Natural killer cell (primary cell): ENCODE data around the gene ESYT3. TPM values are rescaled to one million over a fixed set of nuclear protein-coding genes. Genes with fewer than 3 reads are reported as not detected.
A peak's percentile ranks its signal among the peaks of the same experiment; 100 is the strongest.

Source experiments
- ATAC-seq, 3 donors: fragments of 150-1000 bp in 2 of 3; fragments of 200-7000 bp in 1 of 3; cut with Tn5 transposase; 1 replicate in 1 of 3; 2 replicates in 2 of 3; pipeline ENCODE4 v1.10.0; 2021; ENCODE audit warnings: mild to moderate bottlenecking in 2 of 3, moderate library complexity in 2 of 3
- DNase-seq, 2 donors: peaks; one replicate each; pipeline versions ENCODE4 v3.0.0 to v3.0.0-alpha.2; 2013 to 2021; ENCODE audit warnings: mixed read lengths in 1 of 2
- H3K27ac ChIP-seq: one replicate; pipeline ENCODE4 v1.5.1; 2013; ENCODE audit warnings: mild to moderate bottlenecking, low read length
- H3K27me3 ChIP-seq: one replicate; pipeline ENCODE4 v1.6.1; 2013; ENCODE audit warnings: low read length; ENCODE audit not compliant: control insufficient read depth, insufficient read depth
- H3K36me3 ChIP-seq: one replicate; pipeline ENCODE4 v1.6.1; 2013; ENCODE audit warnings: low read length; ENCODE audit not compliant: control insufficient read depth, insufficient read depth
- H3K4me1 ChIP-seq: one replicate; pipeline ENCODE4 v1.6.1; 2013; ENCODE audit warnings: low read length; ENCODE audit not compliant: control insufficient read depth, insufficient read depth
- H3K4me3 ChIP-seq: one replicate; pipeline ENCODE4 v1.5.1; 2013; ENCODE audit warnings: low read length
- H3K9me3 ChIP-seq: one replicate; pipeline ENCODE4 v1.6.1; 2013; ENCODE audit warnings: low read length; ENCODE audit not compliant: control insufficient read depth, insufficient read depth
- H3K27ac Mint-ChIP-seq, 2 donors: one replicate each; pipeline ENCODE4 v1.8.0; 2022; ENCODE audit warnings: mild to moderate bottlenecking in 2 of 2, mixed read lengths in 2 of 2, moderate library complexity in 1 of 2
- H3K27me3 Mint-ChIP-seq, 2 donors: one replicate each; pipeline ENCODE4 v1.8.0; 2022; ENCODE audit warnings: low read depth in 2 of 2, mixed read lengths in 2 of 2
- H3K36me3 Mint-ChIP-seq: one replicate; pipeline ENCODE4 v1.8.0; 2022; ENCODE audit warnings: mixed read lengths
- H3K4me1 Mint-ChIP-seq, 2 donors: one replicate each; pipeline ENCODE4 v1.8.0; 2022; ENCODE audit warnings: mixed read lengths in 2 of 2
- H3K4me3 Mint-ChIP-seq: one replicate; pipeline ENCODE4 v1.8.0; 2022; ENCODE audit warnings: mild to moderate bottlenecking, moderate library complexity, mixed read lengths
- H3K9me3 Mint-ChIP-seq, 2 donors: one replicate each; pipeline ENCODE4 v1.8.0; 2022; ENCODE audit warnings: mixed read lengths in 2 of 2
- WGBS: methylation state at CpG from one replicate; pipeline ENCODE4 v1.1.7; 2013; ENCODE audit warnings: missing lambda C conversion rate; ENCODE audit not compliant: insufficient coverage; 5-methylcytosine and 5-hydroxymethylcytosine counted together
- intact Hi-C: fragments of 100-400 bp; cut with micrococcal nuclease; formaldehyde crosslinking; loops from one replicate; pipeline ENCODE4 v1.14.2; 2022
- total RNA-seq, 4 donors: library from RNA; stranded (reverse); fragments of 120-200 nt in 1 of 4; gene quantifications; one replicate each; pipeline versions ENCODE4 v1.2.3 to v1.2.4, GENCODE V29; 2013 to 2022
- TF ChIP-seq, protein P1 (sequence below): fragments of 200-600 bp; IDR thresholded peaks from one replicate; pipeline ENCODE4 v1.8.0; 2022; ENCODE audit warnings: antibody characterized with exemption

Gene ESYT3
- total RNA-seq, 3 donors from 2014 or later (not counting 1 experiment from before 2014, with no cell fraction given), result not detected

DNA sequence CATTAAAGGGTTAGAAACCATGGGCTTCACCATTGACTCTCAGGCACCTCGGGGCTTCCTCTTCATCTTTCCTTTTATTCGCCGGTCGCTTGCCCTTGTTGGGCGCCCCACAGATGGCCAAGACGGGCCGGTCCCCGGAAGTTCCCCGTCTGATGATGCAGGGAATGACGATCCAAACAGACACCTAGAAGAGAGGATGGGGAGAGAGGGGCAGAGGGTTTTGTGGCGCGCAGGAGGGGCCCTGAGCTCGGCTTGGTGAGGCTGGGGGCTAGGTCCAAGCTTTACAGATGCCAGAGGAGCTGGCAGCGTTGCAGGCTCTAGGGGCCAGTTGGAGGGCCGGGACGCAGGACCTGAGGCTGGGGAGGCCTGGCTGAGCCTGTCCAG, 532 bp upstream of the ESYT3 start:
- H3K4me1 Mint-ChIP-seq, result peaks cover 5 to 15% of the 10 kb centered on the region in 2 donors
- Histone ChIP-seq H3K4me3 (no peak overlapping the region), H3K27ac (no peak overlapping the region), H3K4me1 (peaks cover 21% of the 10 kb centered on the region), H3K9me3 (no peaks in the 10 kb centered on the region), H3K36me3 (no peaks in the 10 kb centered on the region), H3K27me3 (peaks cover 21% of the 10 kb centered on the region)
- H3K4me3 Mint-ChIP-seq, result peak overlapping the region; percentile 77
- peaks cover 36 to 37% of the 10 kb centered on the region in 2 donors for H3K27me3 Mint-ChIP-seq
- no peak for DNase-seq
- no peaks in the 10 kb centered on the region for H3K9me3 Mint-ChIP-seq
- intact Hi-C loops, result no loop called here
- H3K36me3 Mint-ChIP-seq, result no peaks in the 10 kb centered on the region
- no peak overlapping the region for H3K27ac Mint-ChIP-seq
- WGBS, result 18% methylated on average over 16 of the region's 16 CpGs
- ATAC-seq, result peak in 1 of 3 donors; percentile 1
- TF ChIP-seq, protein P1, sequence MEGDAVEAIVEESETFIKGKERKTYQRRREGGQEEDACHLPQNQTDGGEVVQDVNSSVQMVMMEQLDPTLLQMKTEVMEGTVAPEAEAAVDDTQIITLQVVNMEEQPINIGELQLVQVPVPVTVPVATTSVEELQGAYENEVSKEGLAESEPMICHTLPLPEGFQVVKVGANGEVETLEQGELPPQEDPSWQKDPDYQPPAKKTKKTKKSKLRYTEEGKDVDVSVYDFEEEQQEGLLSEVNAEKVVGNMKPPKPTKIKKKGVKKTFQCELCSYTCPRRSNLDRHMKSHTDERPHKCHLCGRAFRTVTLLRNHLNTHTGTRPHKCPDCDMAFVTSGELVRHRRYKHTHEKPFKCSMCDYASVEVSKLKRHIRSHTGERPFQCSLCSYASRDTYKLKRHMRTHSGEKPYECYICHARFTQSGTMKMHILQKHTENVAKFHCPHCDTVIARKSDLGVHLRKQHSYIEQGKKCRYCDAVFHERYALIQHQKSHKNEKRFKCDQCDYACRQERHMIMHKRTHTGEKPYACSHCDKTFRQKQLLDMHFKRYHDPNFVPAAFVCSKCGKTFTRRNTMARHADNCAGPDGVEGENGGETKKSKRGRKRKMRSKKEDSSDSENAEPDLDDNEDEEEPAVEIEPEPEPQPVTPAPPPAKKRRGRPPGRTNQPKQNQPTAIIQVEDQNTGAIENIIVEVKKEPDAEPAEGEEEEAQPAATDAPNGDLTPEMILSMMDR, result no peak

DNA sequence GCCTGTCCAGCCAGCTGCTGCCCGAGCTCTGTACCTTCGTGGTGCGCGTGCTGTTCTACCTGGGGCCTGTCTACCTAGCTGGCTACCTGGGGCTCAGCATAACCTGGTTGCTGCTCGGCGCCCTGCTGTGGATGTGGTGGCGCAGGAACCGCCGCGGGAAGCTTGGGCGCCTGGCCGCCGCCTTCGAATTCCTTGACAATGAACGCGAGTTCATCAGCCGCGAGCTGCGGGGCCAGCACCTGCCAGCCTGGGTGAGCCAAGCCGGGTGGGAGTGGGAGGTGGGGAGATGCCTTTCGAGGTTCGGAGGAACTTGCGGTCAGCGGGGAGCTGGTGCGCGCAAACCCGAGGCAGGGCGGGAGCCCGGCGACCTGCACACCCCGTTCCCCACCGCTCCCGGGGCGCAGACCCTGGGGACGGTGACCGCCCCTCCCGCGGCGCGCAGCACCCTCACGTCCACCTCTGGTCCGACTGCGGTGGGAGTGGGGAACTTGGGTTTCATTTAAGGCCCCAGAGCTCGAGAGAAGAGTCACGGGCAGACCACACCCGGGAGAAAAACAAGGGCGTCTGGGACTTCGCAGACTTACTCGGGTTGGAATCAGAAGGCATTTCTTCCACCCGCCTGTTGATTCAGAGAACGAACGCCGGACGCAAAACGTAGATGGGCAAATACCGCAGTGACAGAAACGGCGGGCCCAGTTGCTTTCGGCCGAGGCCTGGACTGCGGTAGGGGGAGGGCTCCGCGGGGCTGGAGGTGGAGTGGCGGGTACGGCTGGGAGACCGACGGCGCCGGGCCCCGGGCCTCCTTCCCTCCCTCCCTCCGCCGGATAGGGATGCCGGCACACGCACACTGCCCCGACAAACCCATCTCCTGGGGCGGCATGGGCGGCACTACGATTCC, 708 bp downstream of the ESYT3 start:
- no peak overlapping the region for H3K4me3 ChIP-seq
- H3K27ac Mint-ChIP-seq, result no peak overlapping the region
- H3K4me1 Mint-ChIP-seq, result peaks cover 5 to 15% of the 10 kb centered on the region in 2 donors
- ATAC-seq, result no peak
- H3K9me3 Mint-ChIP-seq, result no peaks in the 10 kb centered on the region
- H3K27me3 ChIP-seq, result peaks cover 21% of the 10 kb centered on the region
- DNase-seq, result no peak
- H3K27ac ChIP-seq, result no peak overlapping the region
- no peaks in the 10 kb centered on the region for H3K36me3 Mint-ChIP-seq
- 9% methylated on average over 78 of the region's 78 CpGs for WGBS
- peaks cover 35 to 40% of the 10 kb centered on the region in 2 donors for H3K27me3 Mint-ChIP-seq
- H3K4me3 Mint-ChIP-seq, result peak overlapping the region; percentile 57
- TF ChIP-seq, protein P1, result no peak
- H3K9me3 ChIP-seq, result no peaks in the 10 kb centered on the region
- no peaks in the 10 kb centered on the region for H3K36me3 ChIP-seq
- intact Hi-C loops, result no loop called here
- peaks cover 21% of the 10 kb centered on the region for H3K4me1 ChIP-seq

DNA sequence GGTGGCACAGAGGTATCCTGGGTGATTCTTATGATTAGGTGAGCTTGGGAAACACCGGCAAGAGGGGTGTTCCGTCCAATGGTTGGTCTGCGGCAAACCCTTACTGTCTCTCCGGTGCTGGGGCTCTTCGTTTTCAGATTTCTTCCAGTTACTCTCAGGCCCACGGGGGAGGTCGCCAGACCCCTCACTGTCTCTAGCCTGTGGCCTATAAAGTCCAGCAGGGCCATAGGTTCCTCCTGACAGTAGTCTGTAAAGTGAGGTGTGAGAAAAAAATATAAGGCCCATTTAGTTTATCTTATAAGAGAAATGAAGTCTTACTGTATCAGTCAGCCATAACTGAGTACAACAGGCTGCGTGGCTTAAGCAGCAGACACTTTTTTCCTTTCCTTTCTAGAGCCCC, 1.4 kb downstream of the ESYT3 start:
- no peaks in the 10 kb centered on the region for H3K9me3 ChIP-seq
- Mint-ChIP-seq H3K4me1 (peaks cover 5 to 15% of the 10 kb centered on the region in 2 donors), H3K9me3 (no peaks in the 10 kb centered on the region), H3K36me3 (no peaks in the 10 kb centered on the region), H3K4me3 (peak overlapping the region; percentile 57), H3K27me3 (peaks cover 35 to 40% of the 10 kb centered on the region in 2 donors), H3K27ac (no peak overlapping the region)
- ATAC-seq, result no peak
- H3K27ac ChIP-seq, result no peak overlapping the region
- H3K4me3 ChIP-seq, result no peak overlapping the region
- peaks cover 21% of the 10 kb centered on the region for H3K27me3 ChIP-seq
- TF ChIP-seq, protein P1, result no peak
- intact Hi-C loops, result no loop called here
- DNase-seq, result no peak
- peaks cover 21% of the 10 kb centered on the region for H3K4me1 ChIP-seq
- H3K36me3 ChIP-seq, result no peaks in the 10 kb centered on the region
- WGBS, result 83% methylated on average over 8 of the region's 8 CpGs
